ENCODE data around the gene BCL10.

BCL10 gene

GRCh38 chr1:85216697-85217096, 59.7 kb downstream of the BCL10 start:
- DNase-seq (ENCODE audit: low read depth): no peak
- TF ChIP-seq CTCF (IDR thresholded peaks at IDR 0.05; ENCODE audit: insufficient read depth, low read depth, low read length, missing control alignments): no peak
- no peak overlapping the region for H3K4me3 ChIP-seq (ENCODE audit: low read length)
